Stimulated activated CD8-positive, alpha-beta memory T cell treated with anti-CD3 and anti-CD28 coated beads, Interleukin-7, amount 100 ng/mL, for 1 hour (primary cell): ENCODE results near the gene SLC12A8.
A peak's percentile ranks its signal among the peaks of the same experiment; 100 is the strongest.

Source experiments
- DNase-seq, 2 donors: peaks; one replicate each; pipeline ENCODE4 v3.0.0-alpha.2; 2020; ENCODE audit warnings: low read depth in 2 of 2

SLC12A8 gene

GRCh38 chr3:125151916-125152315 is 60.6 kb downstream of the SLC12A8 start:
- no peak for DNase-seq

GRCh38 chr3:125151442-125151817 is 61.1 kb downstream of the SLC12A8 start:
- DNase-seq = no peak

DNA sequence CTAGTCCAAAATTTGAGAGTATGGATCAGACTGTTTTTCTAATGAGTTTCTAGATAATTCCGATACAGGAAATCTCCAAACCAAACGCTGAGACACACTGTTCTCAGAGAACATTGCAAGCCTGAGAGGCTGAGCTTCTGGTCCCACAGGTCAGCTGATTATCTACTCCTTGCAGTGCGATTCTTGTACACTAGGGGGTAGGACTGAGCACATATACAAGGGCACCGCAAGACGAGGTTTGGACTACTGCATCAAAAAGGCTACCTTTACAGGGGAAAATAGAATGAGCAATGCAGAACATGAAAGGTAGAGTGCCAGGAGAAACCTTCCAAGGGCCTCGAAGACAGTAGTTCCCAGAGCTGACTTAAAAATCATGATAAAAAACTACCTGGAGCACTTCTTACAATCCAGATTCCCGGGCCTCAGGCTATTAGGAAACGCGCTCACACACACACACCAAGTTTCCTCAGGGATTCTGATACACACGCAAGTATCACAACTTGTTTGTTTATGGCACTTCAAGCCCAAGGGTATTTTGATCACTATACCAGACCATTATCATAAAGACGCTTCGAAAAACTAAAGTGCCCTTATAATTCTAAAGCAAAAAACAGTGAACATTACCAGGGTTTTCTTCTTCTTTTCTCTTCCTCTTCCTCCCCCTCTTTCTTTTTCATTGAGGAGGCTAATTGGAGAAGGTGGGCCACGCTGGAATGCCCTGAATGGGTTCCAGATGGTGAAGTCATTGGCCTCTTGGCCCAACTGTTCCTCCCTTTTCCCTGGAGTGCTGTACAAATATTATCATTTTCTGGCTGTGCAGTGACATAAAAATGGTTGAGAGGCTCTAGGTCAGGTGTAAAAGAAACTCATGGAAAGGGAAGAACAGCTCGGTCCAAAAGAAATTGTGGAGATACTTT is 61.8 kb downstream of the SLC12A8 start:
- DNase-seq = no peak

- DNase-seq = no peak
Measured at GRCh38 chr3:125149462-125149861, 63.1 kb downstream of the SLC12A8 start.

GRCh38 chr3:125148836-125149235 is 63.7 kb downstream of the SLC12A8 start:
- no peak for DNase-seq

GRCh38 chr3:125148016-125148812 is 64.3 kb downstream of the SLC12A8 start:
- no peak for DNase-seq

DNA sequence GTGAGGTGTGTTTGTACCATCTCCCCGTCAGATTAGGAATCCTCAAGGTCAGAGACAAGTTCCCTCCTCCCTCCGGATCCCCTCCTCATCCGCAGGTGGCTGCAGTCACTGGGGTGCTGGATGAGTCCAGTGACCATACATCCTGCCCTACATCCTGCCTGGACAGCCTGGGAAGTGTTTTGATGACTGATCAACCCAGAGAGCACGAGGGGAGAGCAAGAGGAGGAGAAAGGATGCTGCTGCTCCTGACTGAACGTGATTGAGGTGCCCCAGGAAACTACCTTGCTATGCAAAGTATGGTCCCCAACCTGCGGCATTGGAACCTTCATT is 65.1 kb downstream of the SLC12A8 start:
- DNase-seq = no peak

DNA sequence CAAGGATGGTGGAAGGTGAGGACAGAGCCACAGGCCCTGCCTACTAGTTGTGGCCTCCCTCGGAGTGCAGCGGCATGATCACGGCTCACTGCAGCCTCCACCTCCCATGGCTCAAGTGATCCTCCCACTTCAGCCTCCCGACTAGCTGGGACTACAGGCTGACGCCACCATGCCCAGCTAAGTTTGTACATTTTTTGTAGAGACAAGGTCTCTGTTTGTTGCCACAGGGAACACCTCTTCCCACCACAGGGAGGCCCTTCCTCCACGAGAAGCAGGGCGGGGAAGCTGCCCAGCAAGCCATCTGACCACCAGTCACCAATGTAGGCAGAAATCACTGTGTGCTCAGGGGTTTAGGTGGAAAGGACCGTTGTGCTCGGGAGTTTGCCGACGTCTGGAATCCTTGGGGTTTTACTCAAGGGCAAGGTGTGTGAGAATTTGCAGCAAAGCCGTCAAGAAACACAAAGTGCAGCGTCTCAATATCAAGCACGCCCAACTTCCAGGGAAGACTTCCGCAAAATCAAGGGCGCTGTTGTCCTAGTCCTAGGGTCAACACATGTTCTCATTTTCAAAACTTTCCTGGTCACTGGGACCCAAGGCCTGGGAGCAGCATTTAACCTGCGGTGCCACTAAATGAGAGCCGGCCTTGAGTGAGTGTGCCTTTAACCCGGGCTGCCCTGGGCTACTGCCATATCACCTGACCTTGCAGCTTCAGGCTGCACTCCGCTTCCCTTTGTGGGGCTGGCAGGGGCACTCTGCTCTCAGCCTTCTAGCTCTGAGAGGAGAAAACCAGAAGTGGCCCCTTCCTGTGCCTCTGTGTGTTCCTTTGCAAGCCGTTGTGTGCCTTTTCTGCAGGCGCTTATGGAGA is 65.7 kb downstream of the SLC12A8 start:
- DNase-seq = no peak

GRCh38 chr3:125145751-125146475 is 66.6 kb downstream of the SLC12A8 start:
- no peak for DNase-seq

DNA sequence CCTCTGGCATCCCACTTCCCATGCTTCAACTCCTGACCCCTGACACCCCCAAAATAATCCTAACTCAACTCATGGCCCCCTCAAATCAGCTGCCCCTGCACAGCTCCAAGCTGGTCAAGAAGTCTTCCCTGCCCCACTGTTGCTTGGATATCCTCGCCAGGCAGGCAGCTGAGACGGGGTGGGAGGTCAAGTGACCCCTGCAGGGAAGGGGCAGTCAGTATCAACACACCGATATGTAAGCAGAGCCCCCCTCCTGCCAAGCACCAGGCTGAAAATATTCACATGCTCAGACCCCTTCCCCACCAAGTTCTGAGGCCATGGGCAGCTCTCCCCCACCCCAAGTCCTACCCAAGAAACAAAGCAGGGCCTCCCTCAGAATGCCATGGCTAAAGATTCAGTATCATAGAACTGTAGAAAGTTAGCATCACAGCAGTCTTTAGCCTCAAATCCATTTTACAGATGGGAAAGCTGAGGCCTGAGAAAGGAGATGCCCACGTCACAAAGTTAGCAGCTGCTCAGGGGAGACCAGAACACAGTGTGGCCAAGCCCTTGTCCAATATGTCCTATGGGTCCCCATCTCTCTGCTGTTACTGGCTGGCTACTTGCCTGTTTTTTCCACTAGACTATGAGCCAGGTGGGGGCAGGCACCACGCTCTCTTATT is 67.8 kb downstream of the SLC12A8 start:
- DNase-seq = no peak

DNA sequence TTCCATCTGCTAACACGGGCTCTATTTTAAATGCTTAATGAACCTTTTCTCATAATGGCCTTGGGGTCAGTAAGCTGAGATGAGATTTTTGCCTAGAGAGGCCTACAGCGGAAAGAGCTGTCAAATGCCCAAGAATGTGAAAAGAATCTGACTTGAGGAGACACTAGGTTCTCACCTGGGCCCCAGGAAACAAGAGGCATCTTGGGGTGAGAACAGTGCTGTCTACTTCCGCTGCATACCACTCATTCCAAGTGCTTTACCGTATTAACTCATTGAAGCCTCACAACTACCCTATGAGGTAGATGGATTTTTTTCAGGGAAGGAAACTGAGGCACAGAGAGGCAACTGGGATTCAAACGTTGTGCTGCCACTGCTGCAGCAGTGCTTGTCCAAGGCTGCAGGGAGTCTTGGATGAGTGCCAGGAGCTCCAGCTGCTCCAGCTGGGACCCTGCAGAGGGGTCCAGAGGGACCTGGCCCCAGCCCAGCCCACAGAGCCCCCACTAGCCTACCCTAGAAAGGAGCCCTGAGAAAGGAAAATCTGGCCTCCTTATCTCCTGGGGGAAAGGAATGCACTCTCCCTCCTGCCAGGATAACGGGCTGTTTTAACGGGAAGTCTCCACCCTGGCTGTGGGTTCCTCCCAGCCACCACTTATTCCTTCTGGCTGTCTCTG is 68.4 kb downstream of the SLC12A8 start:
- no peak for DNase-seq

DNA sequence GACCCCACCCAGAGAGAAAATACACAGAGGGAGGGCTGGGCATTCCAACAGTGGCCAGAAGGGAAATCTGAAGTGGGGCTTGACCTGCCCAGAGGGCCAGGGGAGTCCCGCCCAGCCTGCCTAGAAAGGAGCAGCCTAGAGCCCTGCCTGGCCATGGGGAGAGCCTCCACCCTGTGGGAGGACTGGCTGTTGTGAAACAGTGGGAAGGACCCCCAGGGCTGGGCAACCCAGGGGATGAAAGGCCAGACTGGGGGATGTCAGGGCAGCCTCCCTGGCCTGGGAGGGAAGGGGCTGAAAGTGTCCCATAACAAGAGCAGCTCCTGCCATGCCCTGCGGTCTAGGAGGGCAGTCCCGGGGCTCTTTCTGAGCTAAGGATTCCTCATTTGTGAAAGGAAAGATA is 69.0 kb downstream of the SLC12A8 start:
- DNase-seq = no peak

DNA sequence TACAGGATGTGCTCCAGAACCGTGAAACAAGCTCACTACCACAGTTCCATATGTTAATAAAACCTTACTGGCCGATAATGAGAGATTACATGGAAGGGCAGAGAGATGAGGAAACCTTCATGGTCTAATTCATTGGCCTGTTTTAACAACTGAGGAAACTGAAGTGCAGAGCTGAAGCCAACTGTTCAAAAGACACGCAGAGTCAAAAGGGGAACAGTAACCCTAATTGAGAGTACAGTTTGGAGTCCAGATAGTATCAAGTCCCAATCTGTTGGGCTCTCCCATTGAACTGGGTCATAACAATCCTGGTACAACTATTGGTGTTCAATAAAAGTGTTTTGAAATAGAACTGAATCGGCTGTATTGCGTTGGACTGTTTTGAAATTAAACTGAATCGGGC is 69.6 kb downstream of the SLC12A8 start:
- no peak for DNase-seq

DNA sequence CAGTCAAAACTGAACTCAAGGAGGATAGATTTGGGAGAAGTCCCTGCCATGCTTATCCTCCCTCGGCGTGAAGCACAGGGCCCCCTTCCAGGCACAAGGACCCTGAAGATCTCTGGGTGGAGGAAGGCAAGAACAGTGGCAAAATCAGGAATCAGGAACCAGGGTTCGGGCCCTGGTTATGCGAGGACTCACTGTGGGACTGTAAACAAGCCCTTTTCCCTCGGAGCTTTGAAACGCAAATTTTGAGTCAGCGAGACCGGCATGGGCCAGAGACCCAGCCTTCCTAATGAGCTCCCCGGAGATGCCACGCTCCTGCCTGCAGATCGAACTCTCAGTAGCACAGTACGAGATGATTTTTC is 70.1 kb downstream of the SLC12A8 start:
- no peak for DNase-seq

- peak; percentile 30 to 41 for DNase-seq
Measured at GRCh38 chr3:125141596-125142419, 70.7 kb downstream of the SLC12A8 start.

DNA sequence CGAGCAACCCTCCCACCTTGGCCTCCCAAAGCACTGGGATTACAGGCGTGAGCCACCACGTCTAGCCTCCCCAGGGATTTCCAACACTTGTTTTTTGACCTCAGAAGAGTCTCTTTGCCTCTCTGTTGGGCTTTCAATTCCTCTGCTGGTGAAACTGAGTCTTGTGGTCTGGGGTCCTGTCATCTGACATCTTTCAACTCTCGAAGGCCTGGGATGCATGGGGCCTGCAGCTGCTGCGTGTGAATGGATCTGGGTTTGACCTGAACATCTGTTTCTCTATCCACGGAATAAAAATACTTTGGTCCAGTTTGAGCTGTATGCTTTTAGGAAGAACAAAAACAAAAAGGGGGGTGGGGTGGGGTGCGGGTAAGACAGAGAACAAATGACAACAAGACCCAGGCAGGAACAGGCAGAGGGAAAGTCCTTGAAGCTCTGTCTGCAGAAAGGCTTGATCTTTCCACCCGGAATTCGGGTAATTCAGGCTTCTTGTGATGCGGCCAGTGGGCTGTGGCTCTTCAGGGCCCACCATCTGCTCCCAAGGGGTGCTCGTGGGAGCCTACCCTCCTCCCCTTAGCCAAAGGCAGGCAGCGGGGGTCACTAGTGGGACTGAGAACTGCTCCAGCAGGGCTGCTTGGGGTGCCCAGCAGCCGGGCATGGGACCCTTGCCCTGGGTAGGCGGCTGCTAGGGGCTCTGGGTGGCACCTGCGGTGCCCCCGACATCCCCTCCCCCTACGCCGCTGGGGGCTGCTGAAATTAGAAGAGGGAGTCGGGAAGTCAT is 71.5 kb downstream of the SLC12A8 start:
- DNase-seq = no peak

DNA sequence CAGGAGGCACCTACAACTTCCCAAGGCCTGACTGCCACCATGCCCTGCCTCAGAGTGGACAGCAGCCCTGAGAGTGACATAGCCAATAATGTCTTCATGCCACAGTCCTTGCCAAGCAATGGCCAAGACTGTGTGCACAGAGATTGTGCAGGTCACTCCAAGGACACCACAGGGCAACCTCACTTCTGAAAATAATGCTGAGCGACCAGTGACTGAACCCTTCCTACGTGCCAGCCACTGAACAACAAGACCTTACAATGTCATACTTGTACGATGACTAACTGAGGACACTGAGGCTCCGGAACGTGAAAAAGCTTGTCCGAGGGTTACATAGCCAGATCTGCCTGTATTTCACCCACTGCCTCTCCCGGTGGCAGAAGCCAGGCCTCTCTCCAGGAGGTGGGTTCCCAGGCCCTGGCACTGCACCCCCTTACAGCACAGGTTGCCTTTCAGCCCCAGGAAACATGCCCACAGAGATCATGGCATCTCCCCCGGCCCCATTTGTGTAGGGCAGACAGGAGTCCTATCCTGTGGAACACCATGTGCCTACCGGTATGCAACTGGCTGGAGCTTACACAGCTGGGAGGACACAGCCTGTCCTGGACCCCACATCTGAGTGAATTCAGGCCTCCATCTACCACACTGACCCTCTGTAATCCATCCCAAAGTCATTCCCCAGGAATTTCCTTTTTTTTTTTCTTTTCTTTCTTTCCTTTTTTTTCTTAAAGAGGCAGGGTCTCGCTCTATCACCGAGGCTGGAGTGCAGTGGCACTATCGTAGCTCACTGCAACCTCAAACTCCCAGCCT is 72.3 kb downstream of the SLC12A8 start:
- no peak for DNase-seq

- DNase-seq = no peak
Measured at GRCh38 chr3:125139386-125139785, 73.2 kb downstream of the SLC12A8 start.
